SK-N-SH treated with all-trans-retinoic acid at 6 μM for 48 hours (cell line): ENCODE results near the gene CEP85.

ENCODE experiments used
- ARNTL ChIP-seq: fragments of 450-650 bp; formaldehyde crosslinking; IDR thresholded peaks from 2 replicates; pipeline ENCODE4 v1.5.0; 2020; ENCODE audit warnings: low read depth, mild to moderate bottlenecking, moderate library complexity, borderline replicate concordance
- ESRRG ChIP-seq: fragments of 250-450 bp; sonication (Bioruptor Pico); IDR thresholded peaks from 2 replicates; pipeline ENCODE4 v1.6.1; 2021; ENCODE audit warnings: mild to moderate bottlenecking
- RARB ChIP-seq: fragments of 250-450 bp; sonication (Bioruptor Pico); IDR thresholded peaks from 2 replicates; pipeline ENCODE4 v1.8.0; 2021; ENCODE audit warnings: mild to moderate bottlenecking, moderate library complexity
- TOX ChIP-seq: fragments of 250-450 bp; sonication (Bioruptor Pico); IDR thresholded peaks from 2 replicates; pipeline ENCODE4 v1.8.0; 2021; ENCODE audit warnings: mild to moderate bottlenecking, moderate library complexity, borderline replicate concordance
- ZFP30 ChIP-seq: fragments of 450-650 bp; formaldehyde crosslinking; IDR thresholded peaks from 2 replicates; pipeline ENCODE4 v1.5.0; 2022; ENCODE audit warnings: mild to moderate bottlenecking, moderate library complexity
- TF ChIP-seq, protein P1 (sequence below): fragments of 250-450 bp; sonication (Bioruptor Pico); IDR thresholded peaks from 2 replicates; pipeline ENCODE4 v1.5.1; 2020; ENCODE audit warnings: low read depth, mild to moderate bottlenecking, moderate library complexity

DNA sequence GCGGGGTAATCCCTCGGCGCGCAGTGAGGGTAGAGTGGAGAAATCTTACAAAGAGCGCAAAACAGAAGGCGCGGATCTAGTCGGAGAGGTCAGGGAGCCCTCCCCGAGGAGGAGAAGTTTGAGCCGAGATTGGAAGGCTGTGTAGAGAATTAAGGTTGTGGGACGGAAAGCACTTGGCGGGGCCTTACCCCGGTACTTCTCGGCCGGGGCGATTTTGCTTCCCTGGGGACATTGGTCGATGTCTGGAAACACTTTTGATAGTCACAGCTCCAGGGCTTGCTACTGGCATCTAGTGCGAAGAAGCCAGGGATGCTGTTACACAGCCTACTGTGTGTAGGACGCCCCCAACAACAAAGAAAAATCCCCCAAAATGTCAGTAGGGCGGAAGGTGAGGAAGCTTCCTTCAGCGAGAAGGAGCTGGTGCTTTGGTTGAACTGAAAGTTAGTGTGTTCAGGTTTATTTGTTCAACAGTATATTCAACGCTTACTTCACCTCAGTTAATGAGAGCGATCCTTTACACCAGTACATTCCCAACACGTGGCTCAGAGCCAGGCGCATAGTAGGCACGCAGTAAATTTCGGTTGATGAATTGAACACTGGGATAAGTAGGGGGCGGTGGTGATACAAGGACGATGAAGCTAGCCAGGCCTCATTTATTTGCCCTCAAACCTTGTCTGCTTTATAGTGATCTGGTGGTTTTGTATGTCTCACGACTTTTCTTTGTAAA lies 807 bp downstream of the CEP85 start:
- TF ChIP-seq RARB (CRISPR knock-in tag) (no peak), ARNTL (CRISPR knock-in tag) (no peak), ESRRG (no peak), ZFP30 (CRISPR knock-in tag) (no peak), TOX (CRISPR knock-in tag) (no peak)
- TF ChIP-seq, protein P1, sequence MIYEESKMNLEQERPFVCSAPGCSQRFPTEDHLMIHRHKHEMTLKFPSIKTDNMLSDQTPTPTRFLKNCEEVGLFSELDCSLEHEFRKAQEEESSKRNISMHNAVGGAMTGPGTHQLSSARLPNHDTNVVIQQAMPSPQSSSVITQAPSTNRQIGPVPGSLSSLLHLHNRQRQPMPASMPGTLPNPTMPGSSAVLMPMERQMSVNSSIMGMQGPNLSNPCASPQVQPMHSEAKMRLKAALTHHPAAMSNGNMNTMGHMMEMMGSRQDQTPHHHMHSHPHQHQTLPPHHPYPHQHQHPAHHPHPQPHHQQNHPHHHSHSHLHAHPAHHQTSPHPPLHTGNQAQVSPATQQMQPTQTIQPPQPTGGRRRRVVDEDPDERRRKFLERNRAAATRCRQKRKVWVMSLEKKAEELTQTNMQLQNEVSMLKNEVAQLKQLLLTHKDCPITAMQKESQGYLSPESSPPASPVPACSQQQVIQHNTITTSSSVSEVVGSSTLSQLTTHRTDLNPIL (CRISPR knock-in tag), result no peak
